Lower leg skin (tissue), 4 donors: ENCODE data around the gene EPHA4. TPM values are rescaled to one million over a fixed set of nuclear protein-coding genes. Genes with fewer than 3 reads are reported as not detected.

Source experiments
- DNase-seq, 2 donors: peaks; one replicate each; pipeline ENCODE4 v3.0.0-alpha.2; 2019; ENCODE audit warnings: low spot score in 2 of 2
- H3K4me3 ChIP-seq: fragments of 200-600 bp; sonication (generic); 2 replicates; pipeline ENCODE4 v1.5.1; 2017; ENCODE audit warnings: mild to moderate bottlenecking, low read depth; ENCODE audit not compliant: poor library complexity, severe bottlenecking
- CTCF ChIP-seq, 3 donors: fragments of 450-650 bp; IDR thresholded peaks; one replicate each; pipeline ENCODE4 v1.5.1; 2016; ENCODE audit warnings: antibody characterized with exemption in 3 of 3, mild to moderate bottlenecking in 3 of 3, moderate library complexity in 2 of 3
- POLR2A ChIP-seq, 2 donors: fragments of 450-650 bp; IDR thresholded peaks; one replicate each; pipeline ENCODE4 v1.6.1; 2016 to 2017; ENCODE audit warnings: antibody characterized with exemption in 2 of 2, mild to moderate bottlenecking in 1 of 2, moderate library complexity in 1 of 2
- WGBS, 2 donors: methylation state at CpG; one replicate each; pipeline ENCODE4 v1.1.5; 2018; 5-methylcytosine and 5-hydroxymethylcytosine counted together
- intact Hi-C: fragments of 100-400 bp; cut with DNase I; formaldehyde crosslinking; loops from one replicate; pipeline ENCODE4 v1.15.0; 2023; ENCODE audit warnings: low total_unique reads
- total RNA-seq, 4 donors: library from RNA; depleted of rRNA; stranded (reverse); fragments of >200 nt; gene quantifications; one replicate each; pipeline ENCODE4 v1.1.0, GENCODE V29; 2016

Gene EPHA4
- 10 to 100 TPM; 35.2 to 63.1 (median 53.7) TPM for total RNA-seq

GRCh38 chr2:221572219-221572820 is at the start of gene EPHA4:
Gene EPHA4, minus strand, starts transcription at chr2:221572304. Its CDS starts 56 bp downstream, at chr2:221572248.
- DNase-seq = peak; percentile 86 to 97
- TF ChIP-seq POLR2A (IDR thresholded peaks at IDR 0.05) (no peak), CTCF (IDR thresholded peaks at IDR 0.05) (no peak)
- 0 to 1% methylated on average over 54 to 55 of the region's 55 CpGs for WGBS, 2 donors
- H3K4me3 ChIP-seq = peak within 1 kb of the TSS; percentile 70
- intact Hi-C loops = loop anchor here (10.0 kb wide), 2 partner anchors 888 to 1408 kb away; no protein-coding TSS in a partner anchor

GRCh38 chr2:221618007-221618406 is 45.9 kb upstream of the EPHA4 start:
- no peak for TF ChIP-seq POLR2A (IDR thresholded peaks at IDR 0.05)
- TF ChIP-seq CTCF (IDR thresholded peaks at IDR 0.05) = no peak
- WGBS, 2 donors = 67 to 84% methylated on average over 2 of the region's 2 CpGs
- H3K4me3 ChIP-seq = no peak overlapping the region
- no peak for DNase-seq
- intact Hi-C loops = no loop called here

DNA sequence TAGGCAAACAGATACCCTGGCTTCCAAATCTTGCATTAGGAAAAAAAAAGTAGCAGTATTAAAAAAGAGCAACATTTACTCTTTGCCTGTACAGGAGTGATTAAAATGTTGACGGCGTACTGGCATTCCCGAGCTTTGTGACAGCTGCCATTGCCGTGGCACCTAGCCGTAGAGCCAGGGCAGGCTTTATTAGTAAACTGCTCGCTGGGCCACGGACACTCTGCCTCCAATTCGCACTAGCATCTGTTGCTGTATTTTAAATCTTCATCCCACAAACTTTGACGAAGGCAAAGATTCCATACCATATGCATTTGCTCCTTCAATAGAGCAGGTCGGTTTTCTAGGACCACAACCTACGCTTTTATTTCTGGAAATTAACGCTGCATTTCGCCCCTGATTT is 44.5 kb upstream of the EPHA4 start:
- DNase-seq = no peak
- TF ChIP-seq POLR2A (IDR thresholded peaks at IDR 0.05) = no peak
- TF ChIP-seq CTCF (IDR thresholded peaks at IDR 0.05) = no peak
- H3K4me3 ChIP-seq = no peak overlapping the region
- 92 to 94% methylated on average over 13 of the region's 13 CpGs for WGBS, 2 donors
- intact Hi-C loops = no loop called here

DNA sequence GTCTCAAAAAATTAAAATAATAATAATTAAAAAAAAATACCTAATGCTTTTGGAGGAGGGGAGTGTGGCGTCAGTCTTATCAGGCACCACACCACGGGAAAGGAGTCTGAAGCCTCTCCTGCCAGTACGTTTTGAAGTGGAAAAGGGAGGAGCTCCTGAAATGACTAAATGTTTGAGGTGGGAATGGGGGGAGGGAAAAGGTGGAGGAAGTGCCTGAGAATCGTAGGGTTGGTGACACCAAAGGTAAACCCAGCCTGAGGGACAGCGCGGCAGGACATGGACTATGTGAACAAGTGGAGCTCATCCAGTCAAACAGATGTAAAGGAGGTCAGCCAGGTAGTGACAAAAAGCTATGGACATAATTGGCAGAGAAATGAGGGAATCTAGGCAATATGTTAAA is 42.2 kb upstream of the EPHA4 start:
- DNase-seq = no peak
- intact Hi-C loops = no loop called here
- TF ChIP-seq POLR2A (IDR thresholded peaks at IDR 0.05) = no peak
- no peak for TF ChIP-seq CTCF (IDR thresholded peaks at IDR 0.05)
- 67 to 77% methylated on average over 6 of the region's 6 CpGs for WGBS, 2 donors
- no peak overlapping the region for H3K4me3 ChIP-seq

GRCh38 chr2:221612800-221613199 is 40.7 kb upstream of the EPHA4 start:
- 88 to 89% methylated on average over 6 of the region's 6 CpGs for WGBS, 2 donors
- TF ChIP-seq CTCF (IDR thresholded peaks at IDR 0.05) (no peak), POLR2A (IDR thresholded peaks at IDR 0.05) (no peak)
- no peak for DNase-seq
- intact Hi-C loops = no loop called here
- H3K4me3 ChIP-seq = no peak overlapping the region

DNA sequence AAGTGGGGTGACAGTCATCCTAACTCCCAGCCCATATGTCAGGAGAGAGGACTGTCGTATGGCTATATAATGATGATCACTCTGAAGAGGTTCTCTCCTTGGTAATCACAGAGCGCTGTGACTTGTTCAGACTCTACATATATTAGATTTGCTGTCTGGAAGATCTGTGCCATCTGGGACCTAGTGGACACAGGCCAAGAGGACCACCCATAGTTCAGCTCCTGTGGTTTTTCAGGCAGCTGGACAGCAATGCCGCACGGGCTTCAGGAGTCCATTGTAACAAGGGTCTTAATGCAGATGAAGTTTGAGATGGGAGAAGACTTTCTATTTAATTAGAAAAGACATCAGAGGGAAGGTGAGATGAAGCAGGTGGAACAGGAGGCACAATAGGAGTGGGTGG is 40.1 kb upstream of the EPHA4 start:
- no peak overlapping the region for H3K4me3 ChIP-seq
- DNase-seq = no peak
- WGBS, 2 donors = 67 to 93% methylated on average over 4 of the region's 4 CpGs
- intact Hi-C loops = no loop called here
- no peak for TF ChIP-seq POLR2A (IDR thresholded peaks at IDR 0.05)
